Measurements from ENCODE around the gene PLCB1.

DNA sequence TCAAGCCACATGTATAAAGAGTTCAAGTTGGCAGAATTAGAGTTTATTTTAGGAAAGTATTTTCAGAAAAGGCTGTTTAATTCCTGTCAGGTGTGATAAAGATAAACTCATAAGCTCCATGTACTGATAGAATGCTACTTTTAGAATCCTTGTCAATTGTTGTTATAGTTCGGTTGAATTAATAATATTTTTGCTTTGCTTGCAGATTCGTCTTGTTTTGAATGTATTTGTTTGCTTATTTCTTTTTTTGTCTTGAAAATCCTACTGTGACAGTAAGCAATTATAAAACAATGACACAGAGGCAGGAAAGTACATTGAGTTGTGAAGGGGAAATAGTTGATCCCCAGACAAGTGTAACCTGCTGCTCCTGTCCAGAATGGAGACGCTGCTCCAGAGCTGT, 602.9 kb downstream of the PLCB1 start:
- TF ChIP-seq, protein P1, sequence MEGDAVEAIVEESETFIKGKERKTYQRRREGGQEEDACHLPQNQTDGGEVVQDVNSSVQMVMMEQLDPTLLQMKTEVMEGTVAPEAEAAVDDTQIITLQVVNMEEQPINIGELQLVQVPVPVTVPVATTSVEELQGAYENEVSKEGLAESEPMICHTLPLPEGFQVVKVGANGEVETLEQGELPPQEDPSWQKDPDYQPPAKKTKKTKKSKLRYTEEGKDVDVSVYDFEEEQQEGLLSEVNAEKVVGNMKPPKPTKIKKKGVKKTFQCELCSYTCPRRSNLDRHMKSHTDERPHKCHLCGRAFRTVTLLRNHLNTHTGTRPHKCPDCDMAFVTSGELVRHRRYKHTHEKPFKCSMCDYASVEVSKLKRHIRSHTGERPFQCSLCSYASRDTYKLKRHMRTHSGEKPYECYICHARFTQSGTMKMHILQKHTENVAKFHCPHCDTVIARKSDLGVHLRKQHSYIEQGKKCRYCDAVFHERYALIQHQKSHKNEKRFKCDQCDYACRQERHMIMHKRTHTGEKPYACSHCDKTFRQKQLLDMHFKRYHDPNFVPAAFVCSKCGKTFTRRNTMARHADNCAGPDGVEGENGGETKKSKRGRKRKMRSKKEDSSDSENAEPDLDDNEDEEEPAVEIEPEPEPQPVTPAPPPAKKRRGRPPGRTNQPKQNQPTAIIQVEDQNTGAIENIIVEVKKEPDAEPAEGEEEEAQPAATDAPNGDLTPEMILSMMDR (conservative IDR thresholded peaks at IDR 0.05; ENCODE audit: low read depth, low read length) = no peak
- no peak for TF ChIP-seq EZH2 (IDR thresholded peaks at IDR 0.05; ENCODE audit: borderline replicate concordance, low read depth, low read length, poor library complexity, severe bottlenecking)
